ENCODE data around the gene KLHDC3.

KLHDC3 gene

DNA sequence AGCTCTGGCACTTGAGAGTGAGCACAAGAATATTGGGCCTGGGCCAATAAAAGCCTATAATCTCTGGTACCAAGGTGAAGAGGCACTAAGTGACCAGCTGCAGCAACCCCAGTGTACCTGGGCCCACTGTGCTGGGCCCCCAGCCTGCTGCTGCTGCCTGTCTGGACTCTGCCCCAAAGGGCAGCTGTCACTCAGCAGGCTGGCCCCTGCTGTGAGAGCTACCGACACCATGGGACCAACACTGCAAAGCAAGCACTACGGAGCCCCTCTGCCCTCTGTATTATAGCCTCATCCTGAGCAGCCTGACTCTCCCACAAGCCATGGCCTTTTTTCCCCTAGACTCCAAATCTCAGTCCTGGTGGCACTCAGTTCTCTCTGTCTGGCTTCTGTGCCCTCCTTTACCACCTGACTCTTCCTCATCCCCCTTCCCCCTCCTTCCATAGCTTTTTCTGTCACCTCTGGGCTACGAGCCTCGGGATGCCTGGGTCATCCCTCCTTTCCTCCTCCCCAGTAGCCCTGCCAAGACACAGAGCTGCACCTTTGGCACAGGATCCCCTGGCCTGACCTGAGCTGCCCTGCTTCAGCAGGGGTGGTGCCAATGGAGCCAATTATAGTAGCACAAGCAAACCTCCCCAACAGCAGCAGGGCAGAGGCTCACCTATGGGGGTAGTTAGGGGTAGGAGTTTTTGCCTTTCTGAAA, 21.6 kb downstream of the KLHDC3 start:
- no peak overlapping the region for H3K27ac ChIP-seq (ENCODE audit: low read depth, low read length)
- no peaks in the 10 kb centered on the region for H3K9me2 ChIP-seq (replicated peaks; ENCODE audit: control insufficient read depth, low read length)
- H4K20me1 ChIP-seq (ENCODE audit: control insufficient read depth, insufficient read depth, low read depth, low read length) = no peaks in the 10 kb centered on the region
- no peaks in the 10 kb centered on the region for H3F3A ChIP-seq (ENCODE audit: control insufficient read depth, insufficient read depth)
- no peak overlapping the region for H3K4me2 ChIP-seq (ENCODE audit: low read length)
- no peaks in the 10 kb centered on the region for H3K27me3 ChIP-seq (ENCODE audit: control insufficient read depth, low read length)
- H3K4me1 ChIP-seq (ENCODE audit: control insufficient read depth, low read length) = no peaks in the 10 kb centered on the region
- no peaks in the 10 kb centered on the region for H3K79me2 ChIP-seq (ENCODE audit: control insufficient read depth, low read length)
- H3K4me3 ChIP-seq (ENCODE audit: low read length) = no peak overlapping the region
- peaks cover 27% of the 10 kb centered on the region for H3K36me3 ChIP-seq (ENCODE audit: control insufficient read depth, low read length)
- TF ChIP-seq EZH2phosphoT487 (IDR thresholded peaks at IDR 0.05; ENCODE audit: borderline replicate concordance, low read length) = no peak
- TF ChIP-seq, protein P1, sequence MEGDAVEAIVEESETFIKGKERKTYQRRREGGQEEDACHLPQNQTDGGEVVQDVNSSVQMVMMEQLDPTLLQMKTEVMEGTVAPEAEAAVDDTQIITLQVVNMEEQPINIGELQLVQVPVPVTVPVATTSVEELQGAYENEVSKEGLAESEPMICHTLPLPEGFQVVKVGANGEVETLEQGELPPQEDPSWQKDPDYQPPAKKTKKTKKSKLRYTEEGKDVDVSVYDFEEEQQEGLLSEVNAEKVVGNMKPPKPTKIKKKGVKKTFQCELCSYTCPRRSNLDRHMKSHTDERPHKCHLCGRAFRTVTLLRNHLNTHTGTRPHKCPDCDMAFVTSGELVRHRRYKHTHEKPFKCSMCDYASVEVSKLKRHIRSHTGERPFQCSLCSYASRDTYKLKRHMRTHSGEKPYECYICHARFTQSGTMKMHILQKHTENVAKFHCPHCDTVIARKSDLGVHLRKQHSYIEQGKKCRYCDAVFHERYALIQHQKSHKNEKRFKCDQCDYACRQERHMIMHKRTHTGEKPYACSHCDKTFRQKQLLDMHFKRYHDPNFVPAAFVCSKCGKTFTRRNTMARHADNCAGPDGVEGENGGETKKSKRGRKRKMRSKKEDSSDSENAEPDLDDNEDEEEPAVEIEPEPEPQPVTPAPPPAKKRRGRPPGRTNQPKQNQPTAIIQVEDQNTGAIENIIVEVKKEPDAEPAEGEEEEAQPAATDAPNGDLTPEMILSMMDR (IDR thresholded peaks at IDR 0.05; ENCODE audit: low read depth, low read length, poor library complexity, severe bottlenecking) = no peak
- H3K9me3 ChIP-seq (ENCODE audit: control insufficient read depth, insufficient read depth, low read length) = no peaks in the 10 kb centered on the region

DNA sequence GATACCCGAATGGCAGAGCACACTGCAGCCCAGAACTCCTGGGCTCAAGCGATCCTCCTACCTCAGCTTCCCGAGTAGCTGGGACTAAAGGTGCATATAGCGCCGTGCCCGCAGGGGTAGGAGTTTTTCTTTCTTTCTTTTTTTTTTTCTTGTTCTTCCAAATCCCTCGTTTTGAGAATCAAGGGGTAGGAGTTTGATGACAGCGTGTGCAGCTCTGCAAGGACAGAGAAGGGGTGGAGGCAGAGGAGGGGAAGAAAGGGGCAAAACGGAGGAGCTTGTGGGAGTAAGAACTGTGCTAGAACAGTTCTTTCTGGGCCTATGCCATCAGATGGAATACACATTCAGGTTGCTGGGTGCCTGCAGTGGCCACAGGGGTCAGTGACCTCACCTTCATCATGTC, 22.7 kb downstream of the KLHDC3 start:
- Histone ChIP-seq H3K9me2 (replicated peaks; ENCODE audit: control insufficient read depth, low read length) (no peaks in the 10 kb centered on the region), H3K9me3 (ENCODE audit: control insufficient read depth, insufficient read depth, low read length) (no peaks in the 10 kb centered on the region), H3K27ac (ENCODE audit: low read depth, low read length) (no peak overlapping the region), H3K4me1 (ENCODE audit: control insufficient read depth, low read length) (no peaks in the 10 kb centered on the region), H3K4me3 (ENCODE audit: low read length) (no peak overlapping the region), H3K27me3 (ENCODE audit: control insufficient read depth, low read length) (no peaks in the 10 kb centered on the region), H3K36me3 (ENCODE audit: control insufficient read depth, low read length) (peaks cover 28% of the 10 kb centered on the region), H4K20me1 (ENCODE audit: control insufficient read depth, insufficient read depth, low read depth, low read length) (no peaks in the 10 kb centered on the region), H3F3A (ENCODE audit: control insufficient read depth, insufficient read depth) (no peaks in the 10 kb centered on the region), H3K4me2 (ENCODE audit: low read length) (no peak overlapping the region), H3K79me2 (ENCODE audit: control insufficient read depth, low read length) (no peaks in the 10 kb centered on the region)
- TF ChIP-seq, protein P1 (IDR thresholded peaks at IDR 0.05; ENCODE audit: low read depth, low read length, poor library complexity, severe bottlenecking) = no peak

DNA sequence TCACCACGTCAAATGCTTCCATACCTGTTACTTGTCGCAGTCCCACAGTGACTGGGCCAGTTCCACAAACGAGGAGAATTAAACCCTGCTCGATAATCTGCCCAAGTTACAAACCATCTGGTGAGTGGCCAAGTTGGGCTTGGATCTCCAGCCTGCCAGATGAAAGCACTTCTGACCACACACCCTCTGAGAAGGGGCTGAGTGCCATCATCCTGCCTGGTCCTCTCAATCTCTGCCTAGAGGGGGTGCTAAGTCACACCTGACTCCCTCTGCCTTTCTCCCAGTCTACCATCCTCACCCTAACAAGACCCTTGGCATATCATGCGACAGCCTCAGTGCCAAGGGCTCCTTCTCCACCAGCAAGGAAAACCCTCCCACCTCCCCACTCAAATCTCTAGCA, 23.1 kb downstream of the KLHDC3 start:
- H3K4me2 ChIP-seq (ENCODE audit: low read length) = no peak overlapping the region
- H3K4me1 ChIP-seq (ENCODE audit: control insufficient read depth, low read length) = no peaks in the 10 kb centered on the region
- H3K4me3 ChIP-seq (ENCODE audit: low read length) = no peak overlapping the region
- no peaks in the 10 kb centered on the region for H3K79me2 ChIP-seq (ENCODE audit: control insufficient read depth, low read length)
- no peaks in the 10 kb centered on the region for H4K20me1 ChIP-seq (ENCODE audit: control insufficient read depth, insufficient read depth, low read depth, low read length)
- H3K27ac ChIP-seq (ENCODE audit: low read depth, low read length) = no peak overlapping the region
- TF ChIP-seq, protein P1 (IDR thresholded peaks at IDR 0.05; ENCODE audit: low read depth, low read length, poor library complexity, severe bottlenecking) = no peak
- TF ChIP-seq EZH2phosphoT487 (IDR thresholded peaks at IDR 0.05; ENCODE audit: borderline replicate concordance, low read length) = no peak
- no peaks in the 10 kb centered on the region for H3K9me3 ChIP-seq (ENCODE audit: control insufficient read depth, insufficient read depth, low read length)
- no peaks in the 10 kb centered on the region for H3F3A ChIP-seq (ENCODE audit: control insufficient read depth, insufficient read depth)
- H3K27me3 ChIP-seq (ENCODE audit: control insufficient read depth, low read length) = no peaks in the 10 kb centered on the region
- H3K9me2 ChIP-seq (replicated peaks; ENCODE audit: control insufficient read depth, low read length) = no peaks in the 10 kb centered on the region
- peaks cover 25% of the 10 kb centered on the region for H3K36me3 ChIP-seq (ENCODE audit: control insufficient read depth, low read length)

Data from DOHH2 (cell line).